Activated naive CD4-positive, alpha-beta T cell treated with anti-CD3 and anti-CD28 coated beads, Interleukin-2, amount 10 ng/mL, durations not matched to agents 7 days and 5 days (primary cell): Measurements from ENCODE around the gene TMEM242.

ENCODE experiments used
- CTCF ChIA-PET: fragments of 350-600 bp; sonication (Branson Sonifier 250); formaldehyde crosslinking; loops from one replicate; lab custom pipeline; 2021; ENCODE audit warnings: antibody characterized with exemption; lab: Charles Lee
- DNase-seq: peaks from one replicate; pipeline ENCODE4 v3.0.0-alpha.2; 2020
- H3K27ac Mint-ChIP-seq: one replicate; pipeline ENCODE4 v1.8.0; 2021; ENCODE audit warnings: mild to moderate bottlenecking, moderate library complexity, mixed read lengths
- H3K27me3 Mint-ChIP-seq: one replicate; pipeline ENCODE4 v1.8.0; 2021; ENCODE audit warnings: mild to moderate bottlenecking, mixed read lengths
- H3K36me3 Mint-ChIP-seq: one replicate; pipeline ENCODE4 v1.8.0; 2021; ENCODE audit warnings: mixed read lengths
- H3K4me1 Mint-ChIP-seq: one replicate; pipeline ENCODE4 v1.8.0; 2021; ENCODE audit warnings: mixed read lengths
- H3K4me3 Mint-ChIP-seq: one replicate; pipeline ENCODE4 v1.8.0; 2021; ENCODE audit warnings: mild to moderate bottlenecking, moderate library complexity, mixed read lengths
- H3K9me3 Mint-ChIP-seq: one replicate; pipeline ENCODE4 v1.8.0; 2021; ENCODE audit warnings: mixed read lengths

TMEM242 gene

GRCh38 chr6:157240059-157240959 lies 83.0 kb downstream of the TMEM242 start:
- CTCF ChIA-PET, result no interaction called here
- H3K4me3 Mint-ChIP-seq, result peak overlapping the region; percentile 55
- H3K9me3 Mint-ChIP-seq, result no peaks in the 10 kb centered on the region
- peak overlapping the region; percentile 50 for H3K27ac Mint-ChIP-seq
- peaks cover 24% of the 10 kb centered on the region for H3K4me1 Mint-ChIP-seq
- H3K36me3 Mint-ChIP-seq, result peaks cover 3% of the 10 kb centered on the region
- DNase-seq, result peak; percentile 57
- peaks cover 72% of the 10 kb centered on the region for H3K27me3 Mint-ChIP-seq

DNA sequence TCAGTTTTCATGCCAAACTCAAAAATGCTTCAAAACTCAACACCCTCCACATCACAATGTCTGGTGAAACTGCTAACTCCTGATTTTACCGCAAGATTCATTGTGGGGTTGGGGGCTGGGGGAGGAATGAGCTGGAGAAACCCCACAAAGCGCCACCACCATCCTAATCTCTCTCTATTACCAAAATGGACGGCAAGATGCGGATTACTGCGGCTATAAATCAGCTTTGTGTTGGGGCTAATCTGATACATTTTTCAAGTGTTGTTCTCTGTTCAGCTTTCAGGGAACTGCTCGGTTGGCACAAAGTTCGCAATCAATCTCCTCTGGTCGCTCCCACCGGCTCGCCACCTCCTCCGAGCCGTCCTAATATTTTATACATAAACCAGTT lies 83.7 kb downstream of the TMEM242 start:
- Mint-ChIP-seq H3K4me3 (no peak overlapping the region), H3K27ac (no peak overlapping the region), H3K9me3 (no peaks in the 10 kb centered on the region), H3K36me3 (peaks cover 3% of the 10 kb centered on the region), H3K27me3 (peaks cover 75% of the 10 kb centered on the region), H3K4me1 (peaks cover 29% of the 10 kb centered on the region)
- no peak for DNase-seq
- CTCF ChIA-PET, result no interaction called here
